Smooth muscle cell (in vitro differentiated cells): ENCODE measurements around the gene GAB2. TPM values are rescaled to one million over a fixed set of nuclear protein-coding genes. Genes with fewer than 3 reads are reported as not detected.

Experiments used
- DNase-seq: peaks from one replicate; lab custom pipeline; 2025; ENCODE audit not compliant: unreplicated experiment; lab: John Stamatoyannopoulos, UW
- H2AFZ ChIP-seq: fragments of 200-600 bp; sonication (generic); 2 replicates; pipeline ENCODE4 v1.6.0; 2016; ENCODE audit warnings: antibody characterized with exemption, low read depth, mild to moderate bottlenecking
- H3F3A ChIP-seq: fragments of 200-600 bp; sonication (generic); 2 replicates; pipeline ENCODE4 v1.6.0; 2017; ENCODE audit warnings: antibody characterized with exemption, low read depth
- H3K27ac ChIP-seq: fragments of 200-600 bp; sonication (generic); 2 replicates; pipeline ENCODE4 v1.5.1; 2016; ENCODE audit warnings: low read depth, mild to moderate bottlenecking
- H3K27me3 ChIP-seq: fragments of 200-600 bp; sonication (generic); 2 replicates; pipeline ENCODE4 v1.6.1; 2016; ENCODE audit warnings: low read depth, mild to moderate bottlenecking
- H3K36me3 ChIP-seq: fragments of 200-600 bp; sonication (generic); 2 replicates; pipeline ENCODE4 v1.5.1; 2016; ENCODE audit warnings: low read depth
- H3K4me1 ChIP-seq: fragments of 200-600 bp; sonication (generic); 2 replicates; pipeline ENCODE4 v1.5.1; 2016; ENCODE audit warnings: low read depth
- H3K4me2 ChIP-seq: fragments of 200-600 bp; sonication (generic); 2 replicates; pipeline ENCODE4 v1.6.0; 2016; ENCODE audit warnings: mild to moderate bottlenecking
- H3K4me3 ChIP-seq: fragments of 200-600 bp; sonication (generic); 2 replicates; pipeline ENCODE4 v1.5.1; 2016; ENCODE audit warnings: mild to moderate bottlenecking
- H3K79me2 ChIP-seq: fragments of 200-600 bp; sonication (generic); 2 replicates; pipeline ENCODE4 v1.6.0; 2016; ENCODE audit warnings: low read depth, mild to moderate bottlenecking
- H3K9ac ChIP-seq: fragments of 200-600 bp; sonication (generic); 2 replicates; pipeline ENCODE4 v1.6.0; 2016; ENCODE audit warnings: low read depth
- H3K9me3 ChIP-seq: fragments of 200-600 bp; sonication (generic); replicated peaks from 2 replicates; pipeline ENCODE4 v1.5.1; 2016; ENCODE audit warnings: low read depth
- H4K20me1 ChIP-seq: fragments of 200-600 bp; sonication (generic); 2 replicates; pipeline ENCODE4 v1.6.0; 2016; ENCODE audit warnings: low read depth
- CTCF ChIP-seq: fragments of 200-600 bp; sonication (generic); IDR thresholded peaks from 2 replicates; pipeline ENCODE4 v1.5.1; 2017; ENCODE audit warnings: borderline replicate concordance, mild to moderate bottlenecking, antibody characterized with exemption; ENCODE audit not compliant: insufficient read depth, poor library complexity, severe bottlenecking
- WGBS: methylation state at CpG from one replicate; pipeline ENCODE4 v1.1.7; 2016; ENCODE audit warnings: low lambda C conversion rate; 5-methylcytosine and 5-hydroxymethylcytosine counted together
- polyA plus RNA-seq: library from polyadenylated mRNA; unstranded; fragments of >200 nt; fragmentation: Nextera tagmentation; extraction: Ambion mirVana; gene quantifications from 2 replicates; pipeline ENCODE4 v1.2.1, GENCODE V29; 2016
- total RNA-seq: library from RNA; depleted of rRNA; stranded (reverse); fragments of >200 nt; gene quantifications from 2 replicates; pipeline ENCODE4 v1.2.3, GENCODE V29; 2014

GAB2 gene
- total and polyA plus RNA-seq, 2 experiments from 2014 or later, result 4.2 to 9.7 TPM

DNA sequence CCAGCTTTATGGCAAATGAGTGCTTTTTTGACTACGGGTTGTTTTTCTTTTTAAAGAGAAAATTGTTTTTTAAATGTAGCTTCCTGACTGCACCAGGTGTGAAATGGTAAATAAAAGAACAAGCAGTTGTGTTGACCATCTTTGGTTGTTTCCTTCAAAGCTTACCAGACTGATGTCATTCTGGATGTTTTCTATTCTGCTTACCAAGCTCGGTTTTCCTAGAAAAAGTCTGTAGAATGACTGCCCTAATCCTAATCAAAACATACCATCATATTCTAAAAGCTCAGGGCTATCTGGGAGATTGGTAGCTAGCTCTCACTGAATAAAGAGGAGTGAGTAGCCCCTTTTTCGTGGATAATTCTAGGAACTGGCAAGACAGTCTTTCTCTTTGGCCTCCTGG is 77.7 kb downstream of the GAB2 start:
- Histone ChIP-seq H3K4me1 (peaks cover 8% of the 10 kb centered on the region), H3K27ac (peak overlapping the region; percentile 75), H3K4me2 (peak overlapping the region; percentile 56), H3K9ac (no peak overlapping the region), H2AFZ (no peak overlapping the region), H3F3A (peaks cover 7% of the 10 kb centered on the region), H3K9me3 (no peaks in the 10 kb centered on the region), H3K79me2 (peaks cover 80% of the 10 kb centered on the region), H3K36me3 (peaks cover 5% of the 10 kb centered on the region), H3K27me3 (no peaks in the 10 kb centered on the region), H4K20me1 (no peaks in the 10 kb centered on the region), H3K4me3 (no peak overlapping the region)
- no peak for TF ChIP-seq CTCF
- DNase-seq, result no peak
- WGBS, result 49% methylated on average over 3 of the region's 3 CpGs

DNA sequence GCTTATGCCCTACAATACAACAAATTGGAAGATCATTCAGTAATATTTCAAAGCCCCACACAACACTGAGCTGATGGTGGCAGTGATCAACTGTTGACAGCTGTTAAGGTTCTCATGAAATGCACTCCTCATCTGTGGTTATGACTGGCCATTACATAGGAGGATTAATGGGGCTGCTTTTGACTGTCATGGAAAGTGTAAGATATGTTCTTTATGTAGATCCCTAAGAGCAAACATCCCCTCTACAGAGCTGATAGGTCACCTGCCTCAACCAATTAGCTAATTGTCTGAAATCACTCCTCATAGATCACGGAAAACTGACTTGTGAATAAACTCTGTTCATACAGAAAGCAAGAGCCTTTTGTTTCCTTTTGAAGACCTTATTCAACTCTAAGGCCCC is 78.1 kb downstream of the GAB2 start:
- H3K27me3 ChIP-seq, result no peaks in the 10 kb centered on the region
- TF ChIP-seq CTCF, result no peak
- no peaks in the 10 kb centered on the region for H3K9me3 ChIP-seq
- H3K9ac ChIP-seq, result no peak overlapping the region
- H4K20me1 ChIP-seq, result no peaks in the 10 kb centered on the region
- no peak overlapping the region for H3K4me3 ChIP-seq
- H2AFZ ChIP-seq, result no peak overlapping the region
- peaks cover 7% of the 10 kb centered on the region for H3F3A ChIP-seq
- 72% methylated on average over 1 of the region's 1 CpG for WGBS
- H3K27ac ChIP-seq, result peak overlapping the region; percentile 75
- peaks cover 8% of the 10 kb centered on the region for H3K4me1 ChIP-seq
- no peak for DNase-seq
- peaks cover 84% of the 10 kb centered on the region for H3K79me2 ChIP-seq
- peak overlapping the region; percentile 56 for H3K4me2 ChIP-seq
- peaks cover 5% of the 10 kb centered on the region for H3K36me3 ChIP-seq

DNA sequence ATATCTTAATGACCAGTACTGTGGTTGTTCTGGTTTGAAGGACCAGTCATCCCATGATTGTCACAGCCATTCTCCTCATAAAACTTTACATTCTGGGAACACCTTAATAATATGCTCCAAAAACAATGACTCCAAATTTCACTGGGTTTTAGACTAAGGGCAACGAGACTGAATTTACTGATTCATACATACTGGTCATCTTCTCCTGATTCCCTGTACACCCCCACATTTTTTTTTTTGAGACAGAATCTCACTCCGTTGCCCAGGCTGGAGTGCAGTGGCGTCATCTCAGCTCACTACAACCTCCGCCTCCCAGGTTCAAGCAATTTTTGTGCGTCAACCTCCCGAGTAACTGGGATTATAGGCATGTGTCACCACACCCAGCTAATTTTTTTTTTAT is 78.9 kb downstream of the GAB2 start:
- peaks cover under 1% of the 10 kb centered on the region for H3K4me1 ChIP-seq
- no peaks in the 10 kb centered on the region for H4K20me1 ChIP-seq
- H3K9me3 ChIP-seq, result no peaks in the 10 kb centered on the region
- H3K79me2 ChIP-seq, result peaks cover 84% of the 10 kb centered on the region
- H3F3A ChIP-seq, result peaks cover 7% of the 10 kb centered on the region
- H3K27me3 ChIP-seq, result no peaks in the 10 kb centered on the region
- no peak for TF ChIP-seq CTCF
- H3K27ac ChIP-seq, result peak overlapping the region; percentile 75
- no peak overlapping the region for H3K4me3 ChIP-seq
- no peak for DNase-seq
- no peak overlapping the region for H2AFZ ChIP-seq
- H3K4me2 ChIP-seq, result no peak overlapping the region
- H3K9ac ChIP-seq, result no peak overlapping the region
- H3K36me3 ChIP-seq, result peaks cover 5% of the 10 kb centered on the region
- 74% methylated on average over 6 of the region's 6 CpGs for WGBS

DNA sequence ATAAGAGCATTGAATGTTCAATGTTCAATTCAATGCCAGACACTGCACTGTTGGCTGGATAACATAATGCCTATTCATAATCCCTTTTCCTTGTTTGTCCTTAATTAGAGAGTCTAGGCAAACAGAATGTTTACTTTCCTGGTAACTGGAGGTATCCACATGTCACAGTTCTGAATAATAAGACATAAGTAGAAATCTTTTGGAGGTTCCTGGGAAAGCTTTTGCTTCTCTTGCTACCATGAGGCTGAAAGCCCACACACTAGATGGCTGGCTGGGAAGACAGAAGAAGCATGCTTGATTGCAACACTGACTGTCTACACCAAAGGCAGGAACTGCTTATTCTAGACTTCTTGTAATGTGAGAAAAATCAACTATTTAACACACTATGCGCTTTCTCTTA is 79.5 kb downstream of the GAB2 start:
- H3K9ac ChIP-seq, result no peak overlapping the region
- 86% methylated on average over 1 of the region's 1 CpG for WGBS
- TF ChIP-seq CTCF, result no peak

More for the DNA sequence above, 79.5 kb downstream of the GAB2 start:
- Histone ChIP-seq H3K27me3 (no peaks in the 10 kb centered on the region), H3F3A (peaks cover 7% of the 10 kb centered on the region), H3K27ac (peak overlapping the region; percentile 75), H3K9me3 (no peaks in the 10 kb centered on the region), H3K4me2 (peak overlapping the region; percentile 48), H3K4me1 (no peaks in the 10 kb centered on the region), H2AFZ (no peak overlapping the region), H3K79me2 (peaks cover 84% of the 10 kb centered on the region), H3K4me3 (no peak overlapping the region), H3K36me3 (peaks cover 5% of the 10 kb centered on the region), H4K20me1 (no peaks in the 10 kb centered on the region)
- DNase-seq, result no peak
